H9 (cell line): ENCODE data around the gene CCDC80. TPM values are rescaled to one million over a fixed set of nuclear protein-coding genes. Genes with fewer than 3 reads are reported as not detected.

Source experiments
- DNase-seq: peaks from one replicate; pipeline ENCODE4 v3.0.0-alpha.2; 2017
- H2AFZ ChIP-seq: one replicate; pipeline ENCODE4 v1.6.1; 2013; ENCODE audit warnings: mild to moderate bottlenecking, low read length, control low read depth, moderate library complexity
- H2AK5ac ChIP-seq: 2 replicates; pipeline ENCODE4 v1.6.1; 2013; ENCODE audit warnings: low read length, control low read depth, mixed read lengths; ENCODE audit not compliant: insufficient read length
- H2BK120ac ChIP-seq: one replicate; pipeline ENCODE4 v1.6.1; 2013; ENCODE audit warnings: low read depth, mild to moderate bottlenecking, low read length, control low read depth, inconsistent platforms; ENCODE audit not compliant: poor library complexity, severe bottlenecking
- H2BK12ac ChIP-seq: 2 replicates; pipeline ENCODE4 v1.6.1; 2013; ENCODE audit warnings: low read length, control low read depth, mixed read lengths, low read depth; ENCODE audit not compliant: insufficient read length
- H2BK15ac ChIP-seq: 2 replicates; pipeline ENCODE4 v1.6.1; 2013; ENCODE audit warnings: low read depth, low read length, control low read depth
- H2BK20ac ChIP-seq: one replicate; pipeline ENCODE4 v1.6.1; 2013; ENCODE audit warnings: low read depth, mild to moderate bottlenecking, low read length, control low read depth, inconsistent platforms; ENCODE audit not compliant: poor library complexity, severe bottlenecking
- H2BK5ac ChIP-seq: 2 replicates; pipeline ENCODE4 v1.6.1; 2013; ENCODE audit warnings: low read length, control low read depth, mixed read lengths; ENCODE audit not compliant: insufficient read length
- H3K14ac ChIP-seq: 2 replicates; pipeline ENCODE4 v1.6.1; 2013; ENCODE audit warnings: low read length, control low read depth; ENCODE audit not compliant: insufficient read depth
- H3K18ac ChIP-seq: 2 replicates; pipeline ENCODE4 v1.6.1; 2013; ENCODE audit warnings: low read depth, mild to moderate bottlenecking, mixed read lengths, low read length, control low read depth; ENCODE audit not compliant: insufficient read length
- H3K23ac ChIP-seq: 2 replicates; pipeline ENCODE4 v1.6.1; 2013; ENCODE audit warnings: low read length, control low read depth, mixed read lengths, low read depth; ENCODE audit not compliant: insufficient read length
- H3K23me2 ChIP-seq: 2 replicates; pipeline ENCODE4 v1.6.1; 2013; ENCODE audit warnings: low read depth, mild to moderate bottlenecking, mixed read lengths, low read length, control low read depth; ENCODE audit not compliant: insufficient read length, poor library complexity, severe bottlenecking
- H3K27ac ChIP-seq: 2 replicates; pipeline ENCODE4 v1.5.1; 2013; ENCODE audit warnings: low read length, control low read depth, mixed read lengths, low read depth; ENCODE audit not compliant: insufficient read length
- H3K27me3 ChIP-seq: 2 replicates; pipeline ENCODE4 v1.6.1; 2013; ENCODE audit warnings: low read length, control low read depth, inconsistent platforms; ENCODE audit not compliant: insufficient read depth
- H3K4ac ChIP-seq: 2 replicates; pipeline ENCODE4 v1.6.1; 2013; ENCODE audit warnings: low read depth, mild to moderate bottlenecking, control low read depth, inconsistent platforms, low read length, moderate library complexity
- H3K4me1 ChIP-seq: 2 replicates; pipeline ENCODE4 v1.6.1; 2013; ENCODE audit warnings: low read length, control low read depth, inconsistent platforms; ENCODE audit not compliant: insufficient read depth
- H3K4me2 ChIP-seq: 2 replicates; pipeline ENCODE4 v1.6.1; 2013; ENCODE audit warnings: low read length, control low read depth, mixed read lengths; ENCODE audit not compliant: insufficient read length, insufficient read depth
- H3K56ac ChIP-seq: 2 replicates; pipeline ENCODE4 v1.6.1; 2013; ENCODE audit warnings: low read depth, mild to moderate bottlenecking, mixed read lengths, low read length, control low read depth; ENCODE audit not compliant: insufficient read length
- H3K79me1 ChIP-seq: 2 replicates; pipeline ENCODE4 v1.6.1; 2013; ENCODE audit warnings: low read depth, mild to moderate bottlenecking, moderate library complexity, low read length, control low read depth, inconsistent platforms; ENCODE audit not compliant: insufficient read depth, poor library complexity, severe bottlenecking
- H3K79me2 ChIP-seq: 2 replicates; pipeline ENCODE4 v1.6.1; 2013; ENCODE audit warnings: low read length, control low read depth, inconsistent platforms; ENCODE audit not compliant: insufficient read depth
- H3K9ac ChIP-seq: 2 replicates; pipeline ENCODE4 v1.6.1; 2013; ENCODE audit warnings: low read length, control low read depth, mixed read lengths; ENCODE audit not compliant: insufficient read length; ENCODE audit errors: extremely low read depth
- H3K9me3 ChIP-seq: one replicate; pipeline ENCODE4 v1.6.1; 2013; ENCODE audit warnings: low read depth, low read length, inconsistent platforms; ENCODE audit not compliant: control insufficient read depth
- H3T11ph ChIP-seq: one replicate; pipeline ENCODE4 v1.6.1; 2013; ENCODE audit warnings: mild to moderate bottlenecking, low read length, control low read depth, inconsistent platforms
- H4K20me1 ChIP-seq: one replicate; pipeline ENCODE4 v1.6.1; 2013; ENCODE audit not compliant: control insufficient read depth, insufficient read length, insufficient read depth
- H4K5ac ChIP-seq: 2 replicates; pipeline ENCODE4 v1.6.1; 2013; ENCODE audit warnings: low read depth, mild to moderate bottlenecking, mixed read lengths, low read length, control low read depth; ENCODE audit not compliant: insufficient read length
- H4K8ac ChIP-seq: replicated peaks from 2 replicates; pipeline ENCODE4 v1.6.1; 2013; ENCODE audit warnings: low read length, control low read depth, mixed read lengths, low read depth; ENCODE audit not compliant: insufficient read length
- H4K91ac ChIP-seq: 2 replicates; pipeline ENCODE4 v1.6.1; 2013; ENCODE audit warnings: low read depth, mild to moderate bottlenecking, moderate library complexity, mixed read lengths, low read length, control low read depth; ENCODE audit not compliant: insufficient read length
- H3K27ac Mint-ChIP-seq, 3 experiments: 2 replicates in 2 of 3; 3 replicates in 1 of 3; pipeline ENCODE4 v1.8.0; 2020 to 2021; ENCODE audit warnings: mixed read lengths in 3 of 3, mild to moderate bottlenecking in 1 of 3, moderate library complexity in 1 of 3
- H3K27me3 Mint-ChIP-seq: 2 replicates; pipeline ENCODE4 v1.8.0; 2021; ENCODE audit warnings: low read depth, mild to moderate bottlenecking, moderate library complexity, mixed read lengths
- H3K36me3 Mint-ChIP-seq, 3 experiments: 2 replicates in 2 of 3; 3 replicates in 1 of 3; pipeline ENCODE4 v1.8.0; 2020 to 2021; ENCODE audit warnings: low read depth in 3 of 3, mixed read lengths in 3 of 3; ENCODE audit not compliant: insufficient read depth in 1 of 3
- H3K4me1 Mint-ChIP-seq, 2 experiments: 2 replicates each; pipeline ENCODE4 v1.8.0; 2020; ENCODE audit warnings: mixed read lengths in 2 of 2
- H3K4me3 Mint-ChIP-seq, 2 experiments: 2 replicates in 1 of 2; 3 replicates in 1 of 2; pipeline ENCODE4 v1.8.0; 2020 to 2021; ENCODE audit warnings: mild to moderate bottlenecking in 2 of 2, mixed read lengths in 2 of 2, moderate library complexity in 1 of 2
- H3K9me3 Mint-ChIP-seq, 2 experiments: 2 replicates in 1 of 2; 3 replicates in 1 of 2; pipeline ENCODE4 v1.8.0; 2020; ENCODE audit warnings: mild to moderate bottlenecking in 2 of 2, mixed read lengths in 2 of 2, moderate library complexity in 1 of 2
- CTCF ChIP-seq: fragments of 200-600 bp; sonication (generic); conservative IDR thresholded peaks from 3 replicates; pipeline ENCODE4 v1.8.0; 2021; ENCODE audit warnings: antibody characterized with exemption, mild to moderate bottlenecking
- WGBS: extraction: QIAGEN DNeasy Blood & Tissue Kit; methylation state at CpG from one replicate; pipeline ENCODE4 v1.1.7; 2013; ENCODE audit warnings: missing lambda C conversion rate, low lambda C conversion rate, mixed read lengths; ENCODE audit not compliant: insufficient read length; ENCODE audit errors: extremely low coverage; 5-methylcytosine and 5-hydroxymethylcytosine counted together
- total RNA-seq: library from RNA; stranded (reverse); gene quantifications from 2 replicates; pipeline ENCODE4 v1.2.1, GENCODE V29; 2021

The CCDC80 gene
- total RNA-seq, 1 experiment from 2014 or later = 5.4 TPM

GRCh38 chr3:112688085-112688769 is 47.3 kb upstream of the CCDC80 start:
- no peak overlapping the region for H3K9ac ChIP-seq
- Mint-ChIP-seq H3K9me3 (no peaks in the 10 kb centered on the region; a peak in 1 of 5 replicates), H3K27me3 (no peaks in the 10 kb centered on the region; the same call in none of the 2 replicates), H3K36me3 (peaks cover 0 to 8% (median under 1%) of the 10 kb centered on the region in 3 experiments; a peak in 4 of 7 replicates), H3K27ac (no peak overlapping the region), H3K4me1 (peaks cover 36 to 44% of the 10 kb centered on the region in 2 experiments), H3K4me3 (no peak overlapping the region)
- no peaks in the 10 kb centered on the region for H3K79me2 ChIP-seq
- no peak overlapping the region for H3K56ac ChIP-seq
- H3K23ac ChIP-seq = no peak overlapping the region
- H3K4ac ChIP-seq = no peak overlapping the region
- H3K18ac ChIP-seq = no peak overlapping the region
- no peak overlapping the region for H4K8ac ChIP-seq
- H4K5ac ChIP-seq = no peak overlapping the region
- H3K14ac ChIP-seq = no peak overlapping the region
- H3K4me1 ChIP-seq = peaks cover 7% of the 10 kb centered on the region; the same call in 1 of the 2 replicates
- H3K9me3 ChIP-seq = no peaks in the 10 kb centered on the region
- WGBS = no CpG with 5 or more reads among the region's 2 CpGs
- H2BK20ac ChIP-seq = no peak overlapping the region
- no peak overlapping the region for H2AK5ac ChIP-seq
- no peak overlapping the region for H4K91ac ChIP-seq
- no peak overlapping the region for H3K27ac ChIP-seq
- DNase-seq = no peak
- no peaks in the 10 kb centered on the region for H3K23me2 ChIP-seq
- no peaks in the 10 kb centered on the region for H4K20me1 ChIP-seq
- H3T11ph ChIP-seq = no peak overlapping the region
- no peak overlapping the region for H2BK120ac ChIP-seq
- H3K27me3 ChIP-seq = no peaks in the 10 kb centered on the region
- H2BK15ac ChIP-seq = no peak overlapping the region
- H3K79me1 ChIP-seq = no peaks in the 10 kb centered on the region
- no peak overlapping the region for H2BK12ac ChIP-seq
- no peak for TF ChIP-seq CTCF
- H3K4me2 ChIP-seq = no peak overlapping the region
- no peak overlapping the region for H2AFZ ChIP-seq
- H2BK5ac ChIP-seq = no peak overlapping the region
